ENCODE measurements around the gene COA6. TPM values are rescaled to one million over a fixed set of nuclear protein-coding genes. Genes with fewer than 3 reads are reported as not detected.

COA6 gene
- total and polyA plus RNA-seq, 2 donors from 2014 or later: 21.2 to 76.4 TPM

GRCh38 chr1:234330843-234331215 lies 42.4 kb upstream of the COA6 start:
- Histone ChIP-seq H3K4me1 (ENCODE audit: control insufficient read depth in 2 of 3, insufficient read depth in 2 of 3, low read depth in 1 of 3, low read length in 3 of 3) (no peaks in the 10 kb centered on the region), H3K36me3 (ENCODE audit: control insufficient read depth in 2 of 3, insufficient read depth in 3 of 3, low read length in 3 of 3) (no peaks in the 10 kb centered on the region), H3K27me3 (ENCODE audit: control insufficient read depth, insufficient read depth, low read length) (no peaks in the 10 kb centered on the region), H3K9me3 (ENCODE audit: control insufficient read depth in 2 of 3, insufficient read depth in 1 of 3, low read length in 3 of 3) (peaks cover 0 to 3% (median 0%) of the 10 kb centered on the region in 3 donors), H3K27ac (ENCODE audit: low read depth in 2 of 2, low read length in 2 of 2) (no peak overlapping the region), H3K4me3 (ENCODE audit: low read length in 3 of 3) (no peak overlapping the region), H3K9ac (ENCODE audit: low read length in 3 of 3) (no peak overlapping the region)
- FAIRE-seq (no peak), DNase-seq (no peak)
- intact Hi-C loops (cut with DNase I): no loop called here
- TF ChIP-seq CTCF (IDR thresholded peaks at IDR 0.05; ENCODE audit: borderline replicate concordance, extremely low read depth, insufficient read depth): no peak

GRCh38 chr1:234331507-234331906 lies 41.7 kb upstream of the COA6 start:
- no peak for TF ChIP-seq CTCF (IDR thresholded peaks at IDR 0.05; ENCODE audit: borderline replicate concordance, extremely low read depth, insufficient read depth)
- Histone ChIP-seq H3K36me3 (ENCODE audit: control insufficient read depth in 2 of 3, insufficient read depth in 3 of 3, low read length in 3 of 3) (no peaks in the 10 kb centered on the region), H3K9me3 (ENCODE audit: control insufficient read depth in 2 of 3, insufficient read depth in 1 of 3, low read length in 3 of 3) (peaks cover 0 to 10% (median 1%) of the 10 kb centered on the region in 3 donors), H3K27me3 (ENCODE audit: control insufficient read depth, insufficient read depth, low read length) (no peaks in the 10 kb centered on the region), H3K27ac (ENCODE audit: low read depth in 2 of 2, low read length in 2 of 2) (no peak overlapping the region), H3K4me1 (ENCODE audit: control insufficient read depth in 2 of 3, insufficient read depth in 2 of 3, low read depth in 1 of 3, low read length in 3 of 3) (no peaks in the 10 kb centered on the region), H3K9ac (ENCODE audit: low read length in 3 of 3) (no peak overlapping the region), H3K4me3 (ENCODE audit: low read length in 3 of 3) (no peak overlapping the region)
- intact Hi-C loops (cut with DNase I): no loop called here
- FAIRE-seq: no peak
- no peak for DNase-seq

GRCh38 chr1:234336359-234336758 lies 36.9 kb upstream of the COA6 start:
- peaks cover 2 to 27% (median 7%) of the 10 kb centered on the region in 3 donors for H3K9me3 ChIP-seq (ENCODE audit: control insufficient read depth in 2 of 3, insufficient read depth in 1 of 3, low read length in 3 of 3)
- no peaks in the 10 kb centered on the region for H3K27me3 ChIP-seq (ENCODE audit: control insufficient read depth, insufficient read depth, low read length)
- no peak overlapping the region for H3K27ac ChIP-seq (ENCODE audit: low read depth in 2 of 2, low read length in 2 of 2)
- no peaks in the 10 kb centered on the region for H3K4me1 ChIP-seq (ENCODE audit: control insufficient read depth in 2 of 3, insufficient read depth in 2 of 3, low read depth in 1 of 3, low read length in 3 of 3)
- FAIRE-seq (no peak), DNase-seq (no peak)
- no peak for TF ChIP-seq CTCF (IDR thresholded peaks at IDR 0.05; ENCODE audit: borderline replicate concordance, extremely low read depth, insufficient read depth)
- intact Hi-C loops (cut with DNase I): no loop called here
- H3K9ac ChIP-seq (ENCODE audit: low read length in 3 of 3): no peak overlapping the region
- H3K36me3 ChIP-seq (ENCODE audit: control insufficient read depth in 2 of 3, insufficient read depth in 3 of 3, low read length in 3 of 3): no peaks in the 10 kb centered on the region
- no peak overlapping the region for H3K4me3 ChIP-seq (ENCODE audit: low read length in 3 of 3)

GRCh38 chr1:234337233-234337632 lies 36.0 kb upstream of the COA6 start:
- DNase-seq: no peak
- Histone ChIP-seq H3K9me3 (ENCODE audit: control insufficient read depth in 2 of 3, insufficient read depth in 1 of 3, low read length in 3 of 3) (peaks cover 2 to 27% (median 7%) of the 10 kb centered on the region in 3 donors), H3K9ac (ENCODE audit: low read length in 3 of 3) (no peak overlapping the region), H3K4me3 (ENCODE audit: low read length in 3 of 3) (no peak overlapping the region), H3K36me3 (ENCODE audit: control insufficient read depth in 2 of 3, insufficient read depth in 3 of 3, low read length in 3 of 3) (no peaks in the 10 kb centered on the region), H3K27me3 (ENCODE audit: control insufficient read depth, insufficient read depth, low read length) (no peaks in the 10 kb centered on the region), H3K27ac (ENCODE audit: low read depth in 2 of 2, low read length in 2 of 2) (no peak overlapping the region), H3K4me1 (ENCODE audit: control insufficient read depth in 2 of 3, insufficient read depth in 2 of 3, low read depth in 1 of 3, low read length in 3 of 3) (no peaks in the 10 kb centered on the region)
- FAIRE-seq: no peak
- intact Hi-C loops (cut with DNase I): no loop called here
- TF ChIP-seq CTCF (IDR thresholded peaks at IDR 0.05; ENCODE audit: borderline replicate concordance, extremely low read depth, insufficient read depth): no peak
